ENCODE results near the gene SLC30A3.

SLC30A3 gene

GRCh38 chr2:27249891-27250651, 12.8 kb downstream of the SLC30A3 start:
- Histone ChIP-seq H3K9me3 (replicated peaks in 1 of 2; ENCODE audit: control insufficient read depth in 2 of 2, insufficient read depth in 1 of 2, low read depth in 1 of 2, low read length in 2 of 2) (no peaks in the 10 kb centered on the region), H3K14ac (ENCODE audit: low read length) (no peak overlapping the region), H2BK5ac (ENCODE audit: low read length) (no peak overlapping the region), H3K36me3 (replicated peaks in 1 of 2; ENCODE audit: control insufficient read depth in 2 of 2, insufficient read depth in 2 of 2, low read length in 2 of 2) (peaks cover 0 to 3% of the 10 kb centered on the region in 2 donors), H3K27ac (replicated peaks; ENCODE audit: low read length) (no peak overlapping the region), H3K4me2 (ENCODE audit: insufficient read depth, low read length, poor library complexity, severe bottlenecking) (peak overlapping the region; percentile 64), H2AK5ac (ENCODE audit: low read depth, low read length) (no peak overlapping the region), H2BK15ac (ENCODE audit: low read length) (no peak overlapping the region), H3K18ac (ENCODE audit: low read length) (peak overlapping the region; percentile 50), H3K79me1 (ENCODE audit: low read depth, low read length) (no peaks in the 10 kb centered on the region), H3K4ac (ENCODE audit: low read length) (no peak overlapping the region), H3K27me3 (ENCODE audit: control insufficient read depth in 3 of 3, insufficient read depth in 3 of 3, low read depth in 1 of 3, low read length in 3 of 3) (peaks cover 0 to 33% (median 5%) of the 10 kb centered on the region in 3 experiments), H3K4me1 (ENCODE audit: control insufficient read depth in 2 of 2, insufficient read depth in 1 of 2, low read depth in 1 of 2, low read length in 2 of 2) (peaks cover 8 to 10% of the 10 kb centered on the region in 2 donors), H4K91ac (ENCODE audit: low read depth, low read length, poor library complexity) (no peak overlapping the region), H2BK12ac (ENCODE audit: low read length) (no peak overlapping the region), H3K4me3 (ENCODE audit: low read length in 2 of 2) (peak overlapping the region in 1 of 2 donors; percentile 31), H4K8ac (ENCODE audit: low read depth, low read length) (no peak overlapping the region), H3K9ac (ENCODE audit: low read depth, low read length, poor library complexity) (no peak overlapping the region), H2BK120ac (ENCODE audit: low read depth, low read length) (no peak overlapping the region), H2AFZ (ENCODE audit: low read length) (peak overlapping the region; percentile 93), H3K23ac (ENCODE audit: low read depth, low read length, poor library complexity) (peak overlapping the region; percentile 81)
- DNase-seq (ENCODE audit: low spot score), result peak; percentile 66
- no CpG with 5 or more reads among the region's 22 CpGs for WGBS, 2 donors (ENCODE audit: extremely low coverage in 2 of 2, insufficient read length in 2 of 2, insufficient replicate concordance in 1 of 2)

GRCh38 chr2:27249159-27249890, 13.5 kb downstream of the SLC30A3 start:
- DNase-seq (ENCODE audit: low spot score), result no peak
- H3K36me3 ChIP-seq (replicated peaks in 1 of 2; ENCODE audit: control insufficient read depth in 2 of 2, insufficient read depth in 2 of 2, low read length in 2 of 2), result peaks cover 3 to 11% of the 10 kb centered on the region in 2 donors
- H3K4me2 ChIP-seq (ENCODE audit: insufficient read depth, low read length, poor library complexity, severe bottlenecking), result no peak overlapping the region
- H3K79me1 ChIP-seq (ENCODE audit: low read depth, low read length), result no peaks in the 10 kb centered on the region
- H2BK12ac ChIP-seq (ENCODE audit: low read length), result no peak overlapping the region
- no peak overlapping the region for H4K8ac ChIP-seq (ENCODE audit: low read depth, low read length)
- no peak overlapping the region for H2BK5ac ChIP-seq (ENCODE audit: low read length)
- no peak overlapping the region for H3K9ac ChIP-seq (ENCODE audit: low read depth, low read length, poor library complexity)
- H3K9me3 ChIP-seq (replicated peaks in 1 of 2; ENCODE audit: control insufficient read depth in 2 of 2, insufficient read depth in 1 of 2, low read depth in 1 of 2, low read length in 2 of 2), result no peaks in the 10 kb centered on the region
- H4K91ac ChIP-seq (ENCODE audit: low read depth, low read length, poor library complexity), result no peak overlapping the region
- no CpG with 5 or more reads among the region's 12 CpGs for WGBS, 2 donors (ENCODE audit: extremely low coverage in 2 of 2, insufficient read length in 2 of 2, insufficient replicate concordance in 1 of 2)
- H3K4me3 ChIP-seq (ENCODE audit: low read length in 2 of 2), result no peak overlapping the region
- H2AK5ac ChIP-seq (ENCODE audit: low read depth, low read length), result no peak overlapping the region
- no peak overlapping the region for H3K23ac ChIP-seq (ENCODE audit: low read depth, low read length, poor library complexity)
- no peak overlapping the region for H2BK120ac ChIP-seq (ENCODE audit: low read depth, low read length)
- H3K4me1 ChIP-seq (ENCODE audit: control insufficient read depth in 2 of 2, insufficient read depth in 1 of 2, low read depth in 1 of 2, low read length in 2 of 2), result peaks cover 7 to 8% of the 10 kb centered on the region in 2 donors
- H3K27ac ChIP-seq (replicated peaks; ENCODE audit: low read length), result no peak overlapping the region
- peaks cover 0 to 25% (median 5%) of the 10 kb centered on the region in 3 experiments for H3K27me3 ChIP-seq (ENCODE audit: control insufficient read depth in 3 of 3, insufficient read depth in 3 of 3, low read depth in 1 of 3, low read length in 3 of 3)
- H3K4ac ChIP-seq (ENCODE audit: low read length), result no peak overlapping the region
- H3K18ac ChIP-seq (ENCODE audit: low read length), result no peak overlapping the region
- H3K14ac ChIP-seq (ENCODE audit: low read length), result no peak overlapping the region
- H2AFZ ChIP-seq (ENCODE audit: low read length), result peak overlapping the region; percentile 93
- H2BK15ac ChIP-seq (ENCODE audit: low read length), result no peak overlapping the region

GRCh38 chr2:27247893-27248292, 15.0 kb downstream of the SLC30A3 start:
- Histone ChIP-seq H3K27me3 (ENCODE audit: control insufficient read depth in 3 of 3, insufficient read depth in 3 of 3, low read depth in 1 of 3, low read length in 3 of 3) (peaks cover 0 to 21% (median 5%) of the 10 kb centered on the region in 3 experiments), H3K23ac (ENCODE audit: low read depth, low read length, poor library complexity) (no peak overlapping the region), H3K27ac (replicated peaks; ENCODE audit: low read length) (no peak overlapping the region), H3K9me3 (replicated peaks in 1 of 2; ENCODE audit: control insufficient read depth in 2 of 2, insufficient read depth in 1 of 2, low read depth in 1 of 2, low read length in 2 of 2) (no peaks in the 10 kb centered on the region), H2BK15ac (ENCODE audit: low read length) (no peak overlapping the region), H3K18ac (ENCODE audit: low read length) (no peak overlapping the region), H3K9ac (ENCODE audit: low read depth, low read length, poor library complexity) (no peak overlapping the region), H3K4ac (ENCODE audit: low read length) (no peak overlapping the region), H3K14ac (ENCODE audit: low read length) (no peak overlapping the region), H2BK120ac (ENCODE audit: low read depth, low read length) (no peak overlapping the region), H4K8ac (ENCODE audit: low read depth, low read length) (no peak overlapping the region), H2AK5ac (ENCODE audit: low read depth, low read length) (no peak overlapping the region), H2BK5ac (ENCODE audit: low read length) (no peak overlapping the region), H2AFZ (ENCODE audit: low read length) (no peak overlapping the region), H3K4me3 (ENCODE audit: low read length in 2 of 2) (no peak overlapping the region), H2BK12ac (ENCODE audit: low read length) (no peak overlapping the region), H3K4me1 (ENCODE audit: control insufficient read depth in 2 of 2, insufficient read depth in 1 of 2, low read depth in 1 of 2, low read length in 2 of 2) (peaks cover 5 to 6% of the 10 kb centered on the region in 2 donors), H3K79me1 (ENCODE audit: low read depth, low read length) (no peaks in the 10 kb centered on the region), H3K36me3 (replicated peaks in 1 of 2; ENCODE audit: control insufficient read depth in 2 of 2, insufficient read depth in 2 of 2, low read length in 2 of 2) (peaks cover 17 to 25% of the 10 kb centered on the region in 2 donors), H3K4me2 (ENCODE audit: insufficient read depth, low read length, poor library complexity, severe bottlenecking) (no peak overlapping the region), H4K91ac (ENCODE audit: low read depth, low read length, poor library complexity) (no peak overlapping the region)
- WGBS, 2 donors (ENCODE audit: extremely low coverage in 2 of 2, insufficient read length in 2 of 2, insufficient replicate concordance in 1 of 2), result no CpG with 5 or more reads among the region's 4 CpGs
- no peak for DNase-seq (ENCODE audit: low spot score)

GRCh38 chr2:27245626-27246025, 17.2 kb downstream of the SLC30A3 start:
- Histone ChIP-seq H3K4me2 (ENCODE audit: insufficient read depth, low read length, poor library complexity, severe bottlenecking) (no peak overlapping the region), H2AFZ (ENCODE audit: low read length) (no peak overlapping the region), H2BK5ac (ENCODE audit: low read length) (no peak overlapping the region), H3K14ac (ENCODE audit: low read length) (no peak overlapping the region), H2BK15ac (ENCODE audit: low read length) (no peak overlapping the region), H2BK12ac (ENCODE audit: low read length) (no peak overlapping the region), H3K9me3 (replicated peaks in 1 of 2; ENCODE audit: control insufficient read depth in 2 of 2, insufficient read depth in 1 of 2, low read depth in 1 of 2, low read length in 2 of 2) (no peaks in the 10 kb centered on the region), H3K27me3 (ENCODE audit: control insufficient read depth in 3 of 3, insufficient read depth in 3 of 3, low read depth in 1 of 3, low read length in 3 of 3) (peaks cover 0 to 4% (median 0%) of the 10 kb centered on the region in 3 experiments), H3K27ac (replicated peaks; ENCODE audit: low read length) (no peak overlapping the region), H3K23ac (ENCODE audit: low read depth, low read length, poor library complexity) (no peak overlapping the region), H3K36me3 (replicated peaks in 1 of 2; ENCODE audit: control insufficient read depth in 2 of 2, insufficient read depth in 2 of 2, low read length in 2 of 2) (peaks cover 38 to 48% of the 10 kb centered on the region in 2 donors), H2BK120ac (ENCODE audit: low read depth, low read length) (no peak overlapping the region), H3K4ac (ENCODE audit: low read length) (no peak overlapping the region), H4K91ac (ENCODE audit: low read depth, low read length, poor library complexity) (no peak overlapping the region), H3K9ac (ENCODE audit: low read depth, low read length, poor library complexity) (no peak overlapping the region), H3K79me1 (ENCODE audit: low read depth, low read length) (no peaks in the 10 kb centered on the region), H3K4me3 (ENCODE audit: low read length in 2 of 2) (no peak overlapping the region), H3K18ac (ENCODE audit: low read length) (no peak overlapping the region), H2AK5ac (ENCODE audit: low read depth, low read length) (no peak overlapping the region), H4K8ac (ENCODE audit: low read depth, low read length) (no peak overlapping the region), H3K4me1 (ENCODE audit: control insufficient read depth in 2 of 2, insufficient read depth in 1 of 2, low read depth in 1 of 2, low read length in 2 of 2) (peaks cover 4% of the 10 kb centered on the region in 2 donors)
- no CpG with 5 or more reads among the region's 4 CpGs for WGBS, 2 donors (ENCODE audit: extremely low coverage in 2 of 2, insufficient read length in 2 of 2, insufficient replicate concordance in 1 of 2)
- DNase-seq (ENCODE audit: low spot score), result no peak

Measured in neuronal stem cell (in vitro differentiated cells).